Smooth muscle cell (in vitro differentiated cells): ENCODE results near the gene NKX2-4. TPM values are rescaled to one million over a fixed set of nuclear protein-coding genes. Genes with fewer than 3 reads are reported as not detected.
"Not testable (repeated sequence)": the region's sequence is repeated elsewhere in the genome, so short reads cannot be mapped to it uniquely, and the experiment has no call there.

Experiments
- DNase-seq: peaks from one replicate; lab custom pipeline; 2025; ENCODE audit not compliant: unreplicated experiment; lab: John Stamatoyannopoulos, UW
- H2AFZ ChIP-seq: fragments of 200-600 bp; sonication (generic); 2 replicates; pipeline ENCODE4 v1.6.0; 2016; ENCODE audit warnings: antibody characterized with exemption, low read depth, mild to moderate bottlenecking
- H3F3A ChIP-seq: fragments of 200-600 bp; sonication (generic); 2 replicates; pipeline ENCODE4 v1.6.0; 2017; ENCODE audit warnings: antibody characterized with exemption, low read depth
- H3K27ac ChIP-seq: fragments of 200-600 bp; sonication (generic); 2 replicates; pipeline ENCODE4 v1.5.1; 2016; ENCODE audit warnings: low read depth, mild to moderate bottlenecking
- H3K27me3 ChIP-seq: fragments of 200-600 bp; sonication (generic); 2 replicates; pipeline ENCODE4 v1.6.1; 2016; ENCODE audit warnings: low read depth, mild to moderate bottlenecking
- H3K36me3 ChIP-seq: fragments of 200-600 bp; sonication (generic); 2 replicates; pipeline ENCODE4 v1.5.1; 2016; ENCODE audit warnings: low read depth
- H3K4me1 ChIP-seq: fragments of 200-600 bp; sonication (generic); 2 replicates; pipeline ENCODE4 v1.5.1; 2016; ENCODE audit warnings: low read depth
- H3K4me2 ChIP-seq: fragments of 200-600 bp; sonication (generic); 2 replicates; pipeline ENCODE4 v1.6.0; 2016; ENCODE audit warnings: mild to moderate bottlenecking
- H3K4me3 ChIP-seq: fragments of 200-600 bp; sonication (generic); 2 replicates; pipeline ENCODE4 v1.5.1; 2016; ENCODE audit warnings: mild to moderate bottlenecking
- H3K79me2 ChIP-seq: fragments of 200-600 bp; sonication (generic); 2 replicates; pipeline ENCODE4 v1.6.0; 2016; ENCODE audit warnings: low read depth, mild to moderate bottlenecking
- H3K9ac ChIP-seq: fragments of 200-600 bp; sonication (generic); 2 replicates; pipeline ENCODE4 v1.6.0; 2016; ENCODE audit warnings: low read depth
- H3K9me3 ChIP-seq: fragments of 200-600 bp; sonication (generic); replicated peaks from 2 replicates; pipeline ENCODE4 v1.5.1; 2016; ENCODE audit warnings: low read depth
- H4K20me1 ChIP-seq: fragments of 200-600 bp; sonication (generic); 2 replicates; pipeline ENCODE4 v1.6.0; 2016; ENCODE audit warnings: low read depth
- WGBS: methylation state at CpG from one replicate; pipeline ENCODE4 v1.1.7; 2016; ENCODE audit warnings: low lambda C conversion rate; 5-methylcytosine and 5-hydroxymethylcytosine counted together
- polyA plus RNA-seq: library from polyadenylated mRNA; unstranded; fragments of >200 nt; fragmentation: Nextera tagmentation; extraction: Ambion mirVana; gene quantifications from 2 replicates; pipeline ENCODE4 v1.2.1, GENCODE V29; 2016
- total RNA-seq: library from RNA; depleted of rRNA; stranded (reverse); fragments of >200 nt; gene quantifications from 2 replicates; pipeline ENCODE4 v1.2.3, GENCODE V29; 2014
- TF ChIP-seq, protein P1 (sequence below): fragments of 200-600 bp; sonication (generic); IDR thresholded peaks from 2 replicates; pipeline ENCODE4 v1.5.1; 2017; ENCODE audit warnings: borderline replicate concordance, mild to moderate bottlenecking, antibody characterized with exemption; ENCODE audit not compliant: insufficient read depth, poor library complexity, severe bottlenecking

The NKX2-4 gene
- total and polyA plus RNA-seq, 2 experiments from 2014 or later = not detected

DNA sequence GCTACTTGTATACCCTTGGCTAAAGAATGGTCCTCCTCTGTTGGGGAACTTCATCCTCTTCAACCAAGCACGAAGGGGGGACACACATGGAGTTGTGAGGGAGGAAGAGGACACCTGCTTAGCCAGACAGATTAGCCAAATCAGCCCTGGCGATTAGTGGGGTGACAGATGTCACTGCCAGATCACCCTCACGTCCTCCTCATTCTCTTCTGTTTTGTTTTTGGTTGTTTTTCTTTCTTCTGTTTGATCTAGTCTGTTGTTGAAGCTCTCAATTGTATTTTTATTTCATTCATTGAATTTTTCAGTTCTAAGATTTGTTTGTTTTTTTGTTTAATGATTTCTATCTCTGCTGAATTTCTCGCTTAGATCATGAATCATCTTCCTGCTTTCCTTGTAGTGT, 27.5 kb upstream of the NKX2-4 start:
- no peak overlapping the region for H3K9ac ChIP-seq
- WGBS = 71% methylated on average over 4 of the region's 4 CpGs
- no peaks in the 10 kb centered on the region for H3K36me3 ChIP-seq
- TF ChIP-seq, protein P1, sequence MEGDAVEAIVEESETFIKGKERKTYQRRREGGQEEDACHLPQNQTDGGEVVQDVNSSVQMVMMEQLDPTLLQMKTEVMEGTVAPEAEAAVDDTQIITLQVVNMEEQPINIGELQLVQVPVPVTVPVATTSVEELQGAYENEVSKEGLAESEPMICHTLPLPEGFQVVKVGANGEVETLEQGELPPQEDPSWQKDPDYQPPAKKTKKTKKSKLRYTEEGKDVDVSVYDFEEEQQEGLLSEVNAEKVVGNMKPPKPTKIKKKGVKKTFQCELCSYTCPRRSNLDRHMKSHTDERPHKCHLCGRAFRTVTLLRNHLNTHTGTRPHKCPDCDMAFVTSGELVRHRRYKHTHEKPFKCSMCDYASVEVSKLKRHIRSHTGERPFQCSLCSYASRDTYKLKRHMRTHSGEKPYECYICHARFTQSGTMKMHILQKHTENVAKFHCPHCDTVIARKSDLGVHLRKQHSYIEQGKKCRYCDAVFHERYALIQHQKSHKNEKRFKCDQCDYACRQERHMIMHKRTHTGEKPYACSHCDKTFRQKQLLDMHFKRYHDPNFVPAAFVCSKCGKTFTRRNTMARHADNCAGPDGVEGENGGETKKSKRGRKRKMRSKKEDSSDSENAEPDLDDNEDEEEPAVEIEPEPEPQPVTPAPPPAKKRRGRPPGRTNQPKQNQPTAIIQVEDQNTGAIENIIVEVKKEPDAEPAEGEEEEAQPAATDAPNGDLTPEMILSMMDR = no peak
- no peaks in the 10 kb centered on the region for H3F3A ChIP-seq
- peaks cover 3% of the 10 kb centered on the region for H3K27me3 ChIP-seq
- no peaks in the 10 kb centered on the region for H4K20me1 ChIP-seq
- no peaks in the 10 kb centered on the region for H3K9me3 ChIP-seq
- no peak overlapping the region for H2AFZ ChIP-seq
- H3K27ac ChIP-seq = no peak overlapping the region
- H3K79me2 ChIP-seq = no peaks in the 10 kb centered on the region
- no peak overlapping the region for H3K4me2 ChIP-seq
- DNase-seq = no peak
- H3K4me3 ChIP-seq = no peak overlapping the region
- no peaks in the 10 kb centered on the region for H3K4me1 ChIP-seq

DNA sequence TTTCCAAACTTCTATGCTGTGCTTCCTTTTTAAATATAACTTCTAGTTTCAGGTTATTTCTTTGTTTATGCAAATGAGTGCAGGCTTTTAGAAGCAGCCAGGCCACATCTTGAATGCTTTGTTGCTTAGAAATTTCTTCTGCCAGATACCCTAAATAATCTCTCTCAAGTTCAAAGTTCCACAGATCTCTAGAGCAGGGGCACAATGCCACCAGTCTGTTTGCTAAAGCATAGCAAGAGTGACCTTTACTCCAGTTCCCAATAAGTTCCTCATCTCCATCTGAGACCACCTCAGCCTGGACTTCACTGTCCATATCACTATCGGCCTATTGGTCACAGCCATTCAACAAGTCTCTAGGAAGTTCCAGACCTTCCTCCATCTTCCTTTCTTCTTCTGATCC, 26.4 kb upstream of the NKX2-4 start:
- DNase-seq, H3K27ac ChIP-seq, H3K36me3 ChIP-seq, H3K79me2 ChIP-seq, H3K4me1 ChIP-seq, H3K9me3 ChIP-seq, H3K9ac ChIP-seq, H3K4me3 ChIP-seq, H3K4me2 ChIP-seq, H3K27me3 ChIP-seq, H2AFZ ChIP-seq, H4K20me1 ChIP-seq, H3F3A ChIP-seq: not testable (repeated sequence)
- WGBS = 96% methylated on average over 1 of the region's 1 CpG

DNA sequence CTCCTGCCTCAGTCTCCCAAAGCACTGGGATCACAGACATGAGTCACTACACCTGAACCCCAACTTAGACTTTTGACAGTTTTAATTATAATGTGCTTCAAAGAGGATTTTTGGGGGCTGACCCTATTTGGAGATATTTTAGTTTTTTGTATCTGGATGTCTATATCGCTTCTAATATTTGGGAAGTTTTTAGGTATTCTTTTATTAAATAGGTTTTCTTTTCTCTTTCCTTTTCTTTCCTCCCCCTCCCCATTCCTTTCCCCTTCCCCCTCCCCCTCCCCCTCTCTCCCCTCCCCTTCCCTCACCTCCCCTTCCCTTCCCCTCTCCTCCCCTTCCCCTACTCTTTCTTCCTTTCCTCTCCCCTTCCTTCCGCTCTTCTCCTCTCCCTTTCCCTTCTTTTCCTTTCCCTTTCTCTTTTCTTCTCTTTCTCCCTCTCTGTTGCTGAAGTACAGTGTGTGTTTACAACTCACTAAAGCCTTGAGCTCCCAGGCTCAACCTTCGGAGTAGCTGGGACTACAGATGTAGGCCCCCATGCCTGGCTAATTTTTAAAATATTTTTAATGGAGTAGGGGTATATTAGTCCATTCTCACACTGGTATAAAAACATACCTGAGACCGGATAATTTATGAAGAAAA, 24.4 kb upstream of the NKX2-4 start:
- H3K27me3 ChIP-seq = no peaks in the 10 kb centered on the region
- H3K27ac ChIP-seq = no peak overlapping the region
- no peaks in the 10 kb centered on the region for H3K36me3 ChIP-seq
- H4K20me1 ChIP-seq = no peaks in the 10 kb centered on the region
- H3K9ac ChIP-seq = no peak overlapping the region
- no peak for DNase-seq
- TF ChIP-seq, protein P1 = no peak
- no peak overlapping the region for H3K4me3 ChIP-seq
- no peak overlapping the region for H3K4me2 ChIP-seq
- no peaks in the 10 kb centered on the region for H3F3A ChIP-seq
- WGBS = 87% methylated on average over 4 of the region's 4 CpGs
- H3K9me3 ChIP-seq = no peaks in the 10 kb centered on the region
- no peaks in the 10 kb centered on the region for H3K79me2 ChIP-seq
- H2AFZ ChIP-seq = no peak overlapping the region
- H3K4me1 ChIP-seq = no peaks in the 10 kb centered on the region

DNA sequence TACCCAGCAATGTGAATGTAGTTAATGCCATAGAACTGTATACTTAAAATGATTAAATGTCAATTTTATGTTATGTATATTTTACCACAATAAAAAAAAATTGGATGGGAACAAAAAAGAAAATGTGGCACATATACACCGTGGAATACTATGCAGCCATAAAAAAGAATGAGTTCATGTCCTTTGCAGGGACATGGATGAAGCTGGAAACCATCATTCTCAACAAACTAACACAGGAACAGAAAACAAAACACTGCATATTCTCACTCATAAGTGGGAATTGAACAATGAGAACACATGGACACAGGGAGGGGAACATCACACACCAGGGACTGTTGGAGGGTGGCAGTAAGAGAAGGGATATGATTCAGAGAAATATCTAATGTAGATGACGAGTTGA, 21.8 kb upstream of the NKX2-4 start:
- H3K4me2 ChIP-seq, H3F3A ChIP-seq, H3K27me3 ChIP-seq, H3K9ac ChIP-seq, H3K9me3 ChIP-seq, H3K36me3 ChIP-seq, H3K4me3 ChIP-seq, H4K20me1 ChIP-seq, DNase-seq, H3K79me2 ChIP-seq, H3K4me1 ChIP-seq, H3K27ac ChIP-seq, H2AFZ ChIP-seq: not testable (repeated sequence)
- WGBS = 67% methylated on average over 2 of the region's 2 CpGs

DNA sequence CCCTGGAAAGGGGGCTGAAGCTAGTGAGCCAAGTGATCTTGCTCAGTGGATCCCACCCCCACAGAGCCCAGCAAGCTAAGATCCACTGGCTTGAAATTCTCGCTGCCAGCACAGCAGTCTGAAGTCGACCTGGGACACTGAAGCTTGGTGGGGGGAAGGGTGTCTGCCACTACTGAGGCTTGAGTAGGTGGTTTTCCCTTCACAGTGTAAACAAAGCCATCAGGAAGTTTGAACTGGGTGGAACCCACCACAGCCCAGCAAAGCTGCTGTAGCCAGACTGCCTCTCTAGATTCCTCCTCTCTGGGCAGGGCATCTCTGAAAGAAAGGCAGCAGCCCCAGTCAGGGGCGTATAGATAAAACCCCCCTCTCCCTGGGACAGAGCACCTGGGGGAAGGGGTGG, 16.7 kb upstream of the NKX2-4 start:
- H3F3A ChIP-seq, H3K79me2 ChIP-seq, H2AFZ ChIP-seq, H3K27me3 ChIP-seq, H3K36me3 ChIP-seq, H4K20me1 ChIP-seq, H3K9me3 ChIP-seq, H3K27ac ChIP-seq, H3K4me1 ChIP-seq, DNase-seq, H3K9ac ChIP-seq, H3K4me3 ChIP-seq, H3K4me2 ChIP-seq: not testable (repeated sequence)
- 73% methylated on average over 3 of the region's 3 CpGs for WGBS
